ENCODE measurements around the gene NPAS3. TPM values are rescaled to one million over a fixed set of nuclear protein-coding genes. Genes with fewer than 3 reads are reported as not detected.

Gene NPAS3
- total RNA-seq, 1 experiment from 2014 or later = 15.6 TPM

DNA sequence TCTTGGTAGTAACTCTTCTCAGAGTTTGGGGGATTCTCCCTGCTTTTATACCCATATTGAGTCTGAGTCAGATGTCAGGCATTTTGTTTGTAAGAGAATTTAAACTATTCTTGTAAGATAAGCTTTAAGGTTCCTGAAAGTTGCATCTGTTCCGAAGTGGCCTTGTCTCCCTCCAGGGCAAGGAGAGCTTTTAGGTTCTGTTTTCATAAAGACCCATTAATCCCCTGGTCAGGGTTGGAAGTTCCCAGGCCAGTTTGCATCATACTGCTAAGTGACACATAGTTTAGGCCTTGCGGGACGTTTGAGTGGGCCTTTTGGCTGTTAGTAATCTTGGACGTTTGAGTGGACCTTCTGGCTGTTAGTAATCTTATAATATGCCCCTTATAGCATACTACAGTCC lies 396.7 kb downstream of the NPAS3 start:
- DNase-seq (ENCODE audit: low spot score) = no peak
- CTCF ChIA-PET = no interaction called here
- BruUV-seq (replicated peaks) = no TSS peak
- H3K36me3 ChIP-seq (ENCODE audit: insufficient read depth, low read length, poor library complexity, severe bottlenecking) = no peaks in the 10 kb centered on the region
- H3K4me3 ChIP-seq (ENCODE audit: low read depth, low read length, poor library complexity, severe bottlenecking) = no peak overlapping the region
- intact Hi-C loops (cut with micrococcal nuclease; ENCODE audit: unreplicated experiment) = no loop called here
- no peak overlapping the region for H3K27ac ChIP-seq (ENCODE audit: low read depth, low read length, poor library complexity, severe bottlenecking)
- H3K9me3 ChIP-seq (ENCODE audit: low read depth, low read length, poor library complexity, severe bottlenecking) = peaks cover 20% of the 10 kb centered on the region
- no peaks in the 10 kb centered on the region for H3K27me3 ChIP-seq (replicated peaks; ENCODE audit: insufficient read depth, low read depth, low read length, poor library complexity)
- POLR2A ChIA-PET (ENCODE audit: low non-redundant PET) = no interaction called here
- H3K4me1 ChIP-seq (ENCODE audit: insufficient read depth, low read length, poor library complexity, severe bottlenecking) = peaks cover 19% of the 10 kb centered on the region
- TF ChIP-seq, protein P1, sequence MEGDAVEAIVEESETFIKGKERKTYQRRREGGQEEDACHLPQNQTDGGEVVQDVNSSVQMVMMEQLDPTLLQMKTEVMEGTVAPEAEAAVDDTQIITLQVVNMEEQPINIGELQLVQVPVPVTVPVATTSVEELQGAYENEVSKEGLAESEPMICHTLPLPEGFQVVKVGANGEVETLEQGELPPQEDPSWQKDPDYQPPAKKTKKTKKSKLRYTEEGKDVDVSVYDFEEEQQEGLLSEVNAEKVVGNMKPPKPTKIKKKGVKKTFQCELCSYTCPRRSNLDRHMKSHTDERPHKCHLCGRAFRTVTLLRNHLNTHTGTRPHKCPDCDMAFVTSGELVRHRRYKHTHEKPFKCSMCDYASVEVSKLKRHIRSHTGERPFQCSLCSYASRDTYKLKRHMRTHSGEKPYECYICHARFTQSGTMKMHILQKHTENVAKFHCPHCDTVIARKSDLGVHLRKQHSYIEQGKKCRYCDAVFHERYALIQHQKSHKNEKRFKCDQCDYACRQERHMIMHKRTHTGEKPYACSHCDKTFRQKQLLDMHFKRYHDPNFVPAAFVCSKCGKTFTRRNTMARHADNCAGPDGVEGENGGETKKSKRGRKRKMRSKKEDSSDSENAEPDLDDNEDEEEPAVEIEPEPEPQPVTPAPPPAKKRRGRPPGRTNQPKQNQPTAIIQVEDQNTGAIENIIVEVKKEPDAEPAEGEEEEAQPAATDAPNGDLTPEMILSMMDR (conservative IDR thresholded peaks at IDR 0.05; ENCODE audit: low read depth, low read length) = no peak
- TF ChIP-seq EZH2 (IDR thresholded peaks at IDR 0.05; ENCODE audit: borderline replicate concordance, low read depth, low read length, poor library complexity, severe bottlenecking) = no peak

DNA sequence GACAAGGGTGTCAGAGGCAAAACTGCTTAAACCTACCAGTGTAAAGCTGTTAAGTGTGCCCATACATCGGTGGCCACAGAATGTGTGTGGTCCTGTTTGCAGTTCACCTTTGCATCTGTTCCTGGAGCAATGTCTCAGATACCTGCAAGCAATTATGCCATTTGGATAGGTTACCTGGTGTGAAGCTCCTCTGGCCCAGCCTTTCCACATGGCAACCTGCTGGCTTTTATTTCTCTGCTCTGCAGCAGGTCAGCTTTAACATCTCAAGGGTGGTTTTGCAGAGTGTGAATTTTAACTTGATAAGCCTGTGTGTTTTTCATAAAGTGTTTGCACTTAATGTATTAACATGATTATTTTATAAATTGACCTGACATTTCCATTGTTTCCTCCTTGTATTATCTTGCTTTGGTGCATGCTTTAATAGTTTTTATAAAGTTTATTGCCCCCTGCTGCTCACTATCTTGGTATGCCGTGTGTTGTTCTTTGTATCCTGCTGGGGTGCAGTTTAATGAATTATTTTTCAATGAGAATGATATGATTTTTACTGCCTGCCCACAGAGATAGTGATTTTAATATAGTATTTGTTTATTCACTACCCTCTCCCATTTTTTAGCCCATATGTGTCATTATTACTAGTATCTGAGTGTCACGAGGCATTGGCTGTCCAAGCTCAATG lies 403.8 kb downstream of the NPAS3 start:
- peaks cover 6% of the 10 kb centered on the region for H3K9me3 ChIP-seq (ENCODE audit: low read depth, low read length, poor library complexity, severe bottlenecking)
- no TSS peak for BruUV-seq (replicated peaks)
- peaks cover 18% of the 10 kb centered on the region for H3K4me1 ChIP-seq (ENCODE audit: insufficient read depth, low read length, poor library complexity, severe bottlenecking)
- H3K27me3 ChIP-seq (replicated peaks; ENCODE audit: insufficient read depth, low read depth, low read length, poor library complexity) = no peaks in the 10 kb centered on the region
- POLR2A ChIA-PET (ENCODE audit: low non-redundant PET) = no interaction called here
- intact Hi-C loops (cut with micrococcal nuclease; ENCODE audit: unreplicated experiment) = no loop called here
- no peak overlapping the region for H3K27ac ChIP-seq (ENCODE audit: low read depth, low read length, poor library complexity, severe bottlenecking)
- no peaks in the 10 kb centered on the region for H3K36me3 ChIP-seq (ENCODE audit: insufficient read depth, low read length, poor library complexity, severe bottlenecking)
- no peak overlapping the region for H3K4me3 ChIP-seq (ENCODE audit: low read depth, low read length, poor library complexity, severe bottlenecking)
- no peak for DNase-seq (ENCODE audit: low spot score)
- CTCF ChIA-PET = no interaction called here
- TF ChIP-seq EZH2 (IDR thresholded peaks at IDR 0.05; ENCODE audit: borderline replicate concordance, low read depth, low read length, poor library complexity, severe bottlenecking) = no peak
- TF ChIP-seq, protein P1 (conservative IDR thresholded peaks at IDR 0.05; ENCODE audit: low read depth, low read length) = peak; percentile 24; the same call in 1 of the 2 replicates

DNA sequence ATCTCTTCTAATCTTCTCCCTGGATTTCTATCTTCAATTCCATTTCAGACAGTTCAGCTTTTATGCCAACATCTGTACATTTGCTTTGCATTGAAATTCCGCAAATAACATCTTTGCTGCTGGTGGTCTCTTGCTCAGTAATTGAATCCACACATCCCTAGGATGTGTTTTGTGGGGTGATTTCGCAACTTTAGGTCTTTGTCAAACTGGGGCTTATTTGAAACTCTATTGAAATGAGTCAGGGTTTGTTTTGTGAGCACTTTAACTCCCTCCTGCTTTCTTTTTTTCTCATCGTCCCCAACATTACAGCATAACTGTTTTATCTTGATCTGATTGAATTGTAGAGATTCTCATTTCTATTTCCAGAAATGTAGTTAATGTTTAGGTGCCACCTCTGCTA lies 404.3 kb downstream of the NPAS3 start:
- H3K27me3 ChIP-seq (replicated peaks; ENCODE audit: insufficient read depth, low read depth, low read length, poor library complexity) = no peaks in the 10 kb centered on the region
- no TSS peak for BruUV-seq (replicated peaks)
- no peaks in the 10 kb centered on the region for H3K9me3 ChIP-seq (ENCODE audit: low read depth, low read length, poor library complexity, severe bottlenecking)
- CTCF ChIA-PET = no interaction called here
- intact Hi-C loops (cut with micrococcal nuclease; ENCODE audit: unreplicated experiment) = no loop called here
- TF ChIP-seq EZH2 (IDR thresholded peaks at IDR 0.05; ENCODE audit: borderline replicate concordance, low read depth, low read length, poor library complexity, severe bottlenecking) = no peak
- TF ChIP-seq, protein P1 (conservative IDR thresholded peaks at IDR 0.05; ENCODE audit: low read depth, low read length) = no peak
- DNase-seq (ENCODE audit: low spot score) = peak; percentile 73
- H3K4me1 ChIP-seq (ENCODE audit: insufficient read depth, low read length, poor library complexity, severe bottlenecking) = peaks cover 18% of the 10 kb centered on the region
- H3K4me3 ChIP-seq (ENCODE audit: low read depth, low read length, poor library complexity, severe bottlenecking) = no peak overlapping the region
- no peak overlapping the region for H3K27ac ChIP-seq (ENCODE audit: low read depth, low read length, poor library complexity, severe bottlenecking)
- POLR2A ChIA-PET (ENCODE audit: low non-redundant PET) = no interaction called here
- H3K36me3 ChIP-seq (ENCODE audit: insufficient read depth, low read length, poor library complexity, severe bottlenecking) = no peaks in the 10 kb centered on the region
